Measurements from ENCODE around the gene AKAP7.

Gene AKAP7

GRCh38 chr6:131208787-131209186 lies 73.5 kb downstream of the AKAP7 start:
- Histone ChIP-seq H3K9me2 (replicated peaks; ENCODE audit: low read depth, low read length) (no peaks in the 10 kb centered on the region), H3K4me1 (ENCODE audit: insufficient read depth, low read length, poor library complexity, severe bottlenecking) (peaks cover 8% of the 10 kb centered on the region), H4K20me1 (ENCODE audit: insufficient read depth, low read length, poor library complexity, severe bottlenecking) (no peaks in the 10 kb centered on the region), H3F3A (ENCODE audit: low read depth) (no peaks in the 10 kb centered on the region), H3K4me2 (ENCODE audit: low read depth, low read length, poor library complexity, severe bottlenecking) (no peak overlapping the region), H3K4me3 (ENCODE audit: low read length, poor library complexity, severe bottlenecking) (no peak overlapping the region), H3K79me2 (ENCODE audit: insufficient read depth, low read length) (no peaks in the 10 kb centered on the region), H3K9ac (ENCODE audit: low read depth, low read length, poor library complexity, severe bottlenecking) (no peak overlapping the region), H3K27me3 (ENCODE audit: insufficient read depth, low read length, poor library complexity, severe bottlenecking) (no peaks in the 10 kb centered on the region), H3K9me3 (ENCODE audit: insufficient read depth, low read depth, low read length) (no peaks in the 10 kb centered on the region), H2AFZ (ENCODE audit: low read length) (no peak overlapping the region), H3K36me3 (ENCODE audit: insufficient read depth, low read length) (no peaks in the 10 kb centered on the region)
- TF ChIP-seq EZH2phosphoT487 (IDR thresholded peaks at IDR 0.05; ENCODE audit: borderline replicate concordance) (no peak), CTCF (conservative IDR thresholded peaks at IDR 0.05; ENCODE audit: low read length) (no peak)

DNA sequence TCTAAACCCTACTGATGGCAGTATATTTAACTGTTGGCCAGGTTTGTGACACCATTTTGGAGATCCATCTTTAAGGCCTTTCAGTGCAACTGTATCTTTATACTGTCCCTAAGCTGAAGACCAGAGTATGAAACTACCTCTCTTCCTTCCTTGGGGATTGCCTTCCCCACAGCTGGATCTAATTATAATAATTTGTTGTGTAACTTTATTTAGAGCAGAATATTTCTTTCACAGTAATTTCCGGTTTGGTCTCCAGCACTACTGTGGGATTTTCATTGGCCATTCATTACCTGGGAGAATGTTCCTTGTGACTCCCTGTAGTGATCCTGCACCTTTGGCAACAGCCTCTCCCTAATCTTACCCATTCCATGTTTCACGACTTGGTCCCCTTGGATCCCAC lies 75.2 kb downstream of the AKAP7 start:
- no peaks in the 10 kb centered on the region for H3K79me2 ChIP-seq (ENCODE audit: insufficient read depth, low read length)
- TF ChIP-seq CTCF (conservative IDR thresholded peaks at IDR 0.05; ENCODE audit: low read length) (no peak), EZH2phosphoT487 (IDR thresholded peaks at IDR 0.05; ENCODE audit: borderline replicate concordance) (no peak)
- H3K27me3 ChIP-seq (ENCODE audit: insufficient read depth, low read length, poor library complexity, severe bottlenecking): no peaks in the 10 kb centered on the region
- H3K4me2 ChIP-seq (ENCODE audit: low read depth, low read length, poor library complexity, severe bottlenecking): no peak overlapping the region
- H3F3A ChIP-seq (ENCODE audit: low read depth): no peaks in the 10 kb centered on the region
- H2AFZ ChIP-seq (ENCODE audit: low read length): no peak overlapping the region
- no peaks in the 10 kb centered on the region for H3K9me2 ChIP-seq (replicated peaks; ENCODE audit: low read depth, low read length)
- no peaks in the 10 kb centered on the region for H3K36me3 ChIP-seq (ENCODE audit: insufficient read depth, low read length)
- H3K4me3 ChIP-seq (ENCODE audit: low read length, poor library complexity, severe bottlenecking): no peak overlapping the region
- H4K20me1 ChIP-seq (ENCODE audit: insufficient read depth, low read length, poor library complexity, severe bottlenecking): no peaks in the 10 kb centered on the region
- peaks cover 13% of the 10 kb centered on the region for H3K4me1 ChIP-seq (ENCODE audit: insufficient read depth, low read length, poor library complexity, severe bottlenecking)
- no peaks in the 10 kb centered on the region for H3K9me3 ChIP-seq (ENCODE audit: insufficient read depth, low read depth, low read length)
- H3K9ac ChIP-seq (ENCODE audit: low read depth, low read length, poor library complexity, severe bottlenecking): no peak overlapping the region

GRCh38 chr6:131212024-131212423 lies 76.8 kb downstream of the AKAP7 start:
- Histone ChIP-seq H2AFZ (ENCODE audit: low read length) (no peak overlapping the region), H3F3A (ENCODE audit: low read depth) (no peaks in the 10 kb centered on the region), H3K4me2 (ENCODE audit: low read depth, low read length, poor library complexity, severe bottlenecking) (no peak overlapping the region), H3K4me3 (ENCODE audit: low read length, poor library complexity, severe bottlenecking) (no peak overlapping the region), H3K9me3 (ENCODE audit: insufficient read depth, low read depth, low read length) (no peaks in the 10 kb centered on the region), H3K9me2 (replicated peaks; ENCODE audit: low read depth, low read length) (no peaks in the 10 kb centered on the region), H3K4me1 (ENCODE audit: insufficient read depth, low read length, poor library complexity, severe bottlenecking) (peaks cover 18% of the 10 kb centered on the region), H4K20me1 (ENCODE audit: insufficient read depth, low read length, poor library complexity, severe bottlenecking) (no peaks in the 10 kb centered on the region), H3K36me3 (ENCODE audit: insufficient read depth, low read length) (no peaks in the 10 kb centered on the region), H3K79me2 (ENCODE audit: insufficient read depth, low read length) (no peaks in the 10 kb centered on the region), H3K27me3 (ENCODE audit: insufficient read depth, low read length, poor library complexity, severe bottlenecking) (no peaks in the 10 kb centered on the region), H3K9ac (ENCODE audit: low read depth, low read length, poor library complexity, severe bottlenecking) (no peak overlapping the region)
- TF ChIP-seq EZH2phosphoT487 (IDR thresholded peaks at IDR 0.05; ENCODE audit: borderline replicate concordance) (no peak), CTCF (conservative IDR thresholded peaks at IDR 0.05; ENCODE audit: low read length) (no peak)
